ENCODE data around the gene FAM156B. TPM values are rescaled to one million over a fixed set of nuclear protein-coding genes. Genes with fewer than 3 reads are reported as not detected.

The FAM156B gene
- total and polyA plus RNA-seq, 8 donors = 4.5 to 83.3 (median 5.5) TPM

Other genes with a start within 250 kb of the FAM156B start
- gene SSX7, start 242.4 kb upstream of the FAM156B start, total RNA-seq = not detected
- not detected for gene SSX7, start 242.4 kb upstream of the FAM156B start, polyA plus RNA-seq
- not detected for gene SSX2, start 190.2 kb upstream of the FAM156B start, total RNA-seq
- not detected for gene SSX2, start 190.2 kb upstream of the FAM156B start, polyA plus RNA-seq
- not detected for gene SSX2B, start 146.1 kb upstream of the FAM156B start, total RNA-seq
- not detected for gene SSX2B, start 146.1 kb upstream of the FAM156B start, polyA plus RNA-seq
- not detected for gene SPANXN5, start 99.9 kb upstream of the FAM156B start, total RNA-seq
- gene SPANXN5, start 99.9 kb upstream of the FAM156B start, polyA plus RNA-seq = not detected
- not detected for gene XAGE5, start 86.0 kb upstream of the FAM156B start, total RNA-seq
- gene XAGE5, start 86.0 kb upstream of the FAM156B start, polyA plus RNA-seq = not detected
- gene XAGE3, start 29.2 kb upstream of the FAM156B start, total RNA-seq = not detected
- not detected for gene XAGE3, start 29.2 kb upstream of the FAM156B start, polyA plus RNA-seq
- 10 to 100 TPM in 2 of 6 donors, 1 to 10 TPM in 4; 3.2 to 11.5 (median 5.9) TPM for gene FAM156A, start 61.2 kb downstream of the FAM156B start, total RNA-seq
- gene FAM156A, start 61.2 kb downstream of the FAM156B start, polyA plus RNA-seq = 10 to 100 TPM; 14.2 to 23.0 TPM
- gene GPR173, start 151.5 kb downstream of the FAM156B start, total RNA-seq = 1 to 10 TPM in 1 of 6 donors, under 1 TPM in 5; 0.20 to 1.1 (median 0.38) TPM
- gene GPR173, start 151.5 kb downstream of the FAM156B start, polyA plus RNA-seq = 1 to 10 TPM in 1 of 2 donors, under 1 TPM in 1; 0.68 to 1.9 TPM
- 10 to 100 TPM; 11.8 to 34.5 (median 17.3) TPM for gene TSPYL2, start 185.0 kb downstream of the FAM156B start, total RNA-seq
- 100 to 1,000 TPM; 120 to 134 TPM for gene TSPYL2, start 185.0 kb downstream of the FAM156B start, polyA plus RNA-seq
- 1 to 10 TPM; 2.4 to 7.2 (median 4.9) TPM for gene KANTR, start 196.8 kb downstream of the FAM156B start, total RNA-seq
- gene KANTR, start 196.8 kb downstream of the FAM156B start, polyA plus RNA-seq = 10 to 100 TPM in 1 of 2 donors, 1 to 10 TPM in 1; 8.2 to 10.8 TPM